ENCODE data around the gene RBP5. TPM values are rescaled to one million over a fixed set of nuclear protein-coding genes. Genes with fewer than 3 reads are reported as not detected.
A peak's percentile ranks its signal among the peaks of the same experiment; 100 is the strongest.

Gene RBP5
- total RNA-seq, 1 donor from 2014 or later: 1.1 TPM

- TF ChIP-seq CTCF (IDR thresholded peaks at IDR 0.05): no peak
- intact Hi-C loops (cut with DNase I): no loop called here
- Histone ChIP-seq H3K4me3 (no peak overlapping the region), H3K4me1 (peaks cover 14% of the 10 kb centered on the region), H3K36me3 (no peaks in the 10 kb centered on the region), H3K27ac (no peak overlapping the region), H3K27me3 (ENCODE audit: low read depth) (no peaks in the 10 kb centered on the region), H3K9me3 (no peaks in the 10 kb centered on the region)
- no peak for DNase-seq
- peak; percentile 4 to 5 for ATAC-seq
Measured at GRCh38 chr12:7122811-7123769, 5.6 kb downstream of the RBP5 start.

- no peak for DNase-seq
- intact Hi-C loops (cut with DNase I): no loop called here
- ATAC-seq: no peak
- Histone ChIP-seq H3K4me1 (peaks cover 14% of the 10 kb centered on the region), H3K36me3 (peaks cover 8% of the 10 kb centered on the region), H3K4me3 (no peak overlapping the region), H3K27me3 (ENCODE audit: low read depth) (no peaks in the 10 kb centered on the region), H3K9me3 (no peaks in the 10 kb centered on the region), H3K27ac (no peak overlapping the region)
- TF ChIP-seq CTCF (IDR thresholded peaks at IDR 0.05): no peak
Measured at GRCh38 chr12:7121324-7121723, 7.4 kb downstream of the RBP5 start.

- peaks cover 14% of the 10 kb centered on the region for H3K4me1 ChIP-seq
Measured at GRCh38 chr12:7120166-7120565, 8.5 kb downstream of the RBP5 start.

GRCh38 chr12:7118881-7119280 lies 9.8 kb downstream of the RBP5 start:
- H3K27ac ChIP-seq: no peak overlapping the region
- intact Hi-C loops (cut with DNase I): no loop called here
- no peaks in the 10 kb centered on the region for H3K9me3 ChIP-seq
- no peak for TF ChIP-seq CTCF (IDR thresholded peaks at IDR 0.05)
- DNase-seq (no peak), ATAC-seq (peak in 1 of 2 donors; percentile 21)
- H3K36me3 ChIP-seq: peaks cover 20% of the 10 kb centered on the region
- no peak overlapping the region for H3K4me3 ChIP-seq
- H3K27me3 ChIP-seq (ENCODE audit: low read depth): no peaks in the 10 kb centered on the region
- peaks cover 14% of the 10 kb centered on the region for H3K4me1 ChIP-seq

More at GRCh38 chr12:7120166-7120565, 8.5 kb downstream of the RBP5 start:
- no peak overlapping the region for H3K27ac ChIP-seq
- DNase-seq: no peak
- H3K9me3 ChIP-seq: no peaks in the 10 kb centered on the region
- ATAC-seq: no peak
- no peak for TF ChIP-seq CTCF (IDR thresholded peaks at IDR 0.05)
- intact Hi-C loops (cut with DNase I): no loop called here
- H3K36me3 ChIP-seq: peaks cover 20% of the 10 kb centered on the region
- H3K4me3 ChIP-seq: no peak overlapping the region
- no peaks in the 10 kb centered on the region for H3K27me3 ChIP-seq (ENCODE audit: low read depth)

- ATAC-seq: no peak
- intact Hi-C loops (cut with DNase I): no loop called here
- Histone ChIP-seq H3K9me3 (no peaks in the 10 kb centered on the region), H3K27ac (no peak overlapping the region), H3K4me3 (no peak overlapping the region), H3K4me1 (peaks cover 13% of the 10 kb centered on the region), H3K27me3 (ENCODE audit: low read depth) (no peaks in the 10 kb centered on the region), H3K36me3 (peaks cover 20% of the 10 kb centered on the region)
- DNase-seq: no peak
- TF ChIP-seq CTCF (IDR thresholded peaks at IDR 0.05): no peak
Measured at GRCh38 chr12:7117670-7118069, 11.0 kb downstream of the RBP5 start.
